Stomach (tissue), 19 donors: ENCODE measurements around the gene ATP6V0E2. TPM values are rescaled to one million over a fixed set of nuclear protein-coding genes. Genes with fewer than 3 reads are reported as not detected.

Experiments
- DNase-seq, 2 donors: peaks; one replicate each; pipeline versions ENCODE4 v3.0.0 to v3.0.0-alpha.2; 2013 to 2019
- H3K27ac ChIP-seq, 5 donors: fragments of 200-600 bp in 4 of 5; sonication (generic) in 4 of 5; one replicate each; pipeline ENCODE4 v1.5.1; 2013 to 2019; ENCODE audit warnings: mild to moderate bottlenecking in 1 of 5, moderate library complexity in 1 of 5
- H3K27me3 ChIP-seq, 3 donors: fragments of 200-600 bp; sonication (generic); one replicate each; pipeline ENCODE4 v1.5.1; 2017 to 2019; ENCODE audit warnings: mixed run types in 1 of 3
- H3K36me3 ChIP-seq, 4 donors: fragments of 200-600 bp; sonication (generic); 1 replicate in 3 of 4; 2 replicates in 1 of 4; pipeline ENCODE4 v1.5.1; 2016 to 2019
- H3K4me1 ChIP-seq, 4 donors: fragments of 200-600 bp; sonication (generic); one replicate each; pipeline ENCODE4 v1.5.1; 2016 to 2019
- H3K4me3 ChIP-seq, 4 donors: fragments of 200-600 bp; sonication (generic) in 3 of 4; one replicate each; pipeline ENCODE4 v1.5.1; 2016 to 2019; ENCODE audit warnings: mild to moderate bottlenecking in 1 of 4
- H3K9me3 ChIP-seq, 4 donors: fragments of 200-600 bp; sonication (generic); one replicate each; pipeline ENCODE4 v1.5.1; 2016 to 2019
- CTCF ChIP-seq, 7 experiments: fragments of 450-650 bp in 4 of 7; fragments of 200-600 bp in 3 of 7; sonication (generic) in 3 of 7; IDR thresholded peaks; one replicate each; pipeline ENCODE4 v1.5.1; 2016 to 2019; ENCODE audit warnings: antibody characterized with exemption in 7 of 7, control low read depth in 2 of 7, mild to moderate bottlenecking in 1 of 7
- EP300 ChIP-seq: sonication (generic); formaldehyde crosslinking; IDR thresholded peaks from one replicate; pipeline ENCODE4 v1.6.1; 2017; ENCODE audit warnings: antibody characterized with exemption
- POLR2A ChIP-seq, 4 donors: fragments of 450-650 bp; IDR thresholded peaks; one replicate each; pipeline ENCODE4 v1.6.1; 2016; ENCODE audit warnings: antibody characterized with exemption in 4 of 4, control low read depth in 2 of 4, mild to moderate bottlenecking in 1 of 4, moderate library complexity in 1 of 4
- POLR2AphosphoS5 ChIP-seq, 3 donors: sonication (generic); formaldehyde crosslinking; IDR thresholded peaks; one replicate each; pipeline ENCODE4 v1.6.1; 2016; ENCODE audit warnings: antibody characterized with exemption in 3 of 3
- WGBS, 5 donors: extraction: QIAGEN DNeasy Blood & Tissue Kit in 3 of 5; methylation state at CpG; one replicate each; pipeline versions ENCODE4 v1.1.5 to v1.1.7; 2013 to 2018; 5-methylcytosine and 5-hydroxymethylcytosine counted together
- intact Hi-C: fragments of 100-400 bp; cut with DNase I; formaldehyde crosslinking; loops from one replicate; pipeline ENCODE4 v1.15.1; 2023; ENCODE audit warnings: low total_unique reads
- long read RNA-seq, 10 donors: transcript quantifications; one replicate each; lab custom pipeline, GENCODE V29; 2026
- polyA plus RNA-seq, 3 donors: library from polyadenylated mRNA; stranded (reverse); fragments of 200-250 nt; gene quantifications; one replicate each; pipeline ENCODE4 v1.2.3, GENCODE V29; 2013
- total RNA-seq, 5 donors: library from RNA; depleted of rRNA; stranded (reverse); fragments of >200 nt; gene quantifications; one replicate each; pipeline versions ENCODE4 v1.1.0 to v1.2.3, GENCODE V29; 2014 to 2016
- donor health status: healthy with polysubstance abuse.
- donor health status: Bipolar disorder and iron deficiency.
- donor health status: healthy.

ATP6V0E2 gene
- total RNA-seq (10 to 100 TPM in 3 of 5 donors, 1 to 10 TPM in 1, not detected in 1; 5.1 to 83.5 (median 12.5) TPM), polyA plus RNA-seq (10 to 100 TPM; 17.1 to 22.4 (median 19.4) TPM)
- long read RNA-seq, donor 1, partial matches to known transcripts = 0 of 2 reads
- long read RNA-seq, donor 1, other reads (novel, unspliced or antisense) = 0 of 2 reads
- long read RNA-seq, donor 2, transcript ATP6V0E2-203 (4 exons, 2,722 nt) = major isoform, 7 of 8 reads
- long read RNA-seq, donor 2, partial matches to known transcripts = 0 of 8 reads
- long read RNA-seq, donor 2, other reads (novel, unspliced or antisense) = 0 of 8 reads
- long read RNA-seq, donor 3, partial matches to known transcripts = 0 of 2 reads
- long read RNA-seq, donor 3, other reads (novel, unspliced or antisense) = 0 of 2 reads
- long read RNA-seq, donor 4 = 0 reads
- long read RNA-seq, donor 5, transcript ATP6V0E2-203 (4 exons, 2,722 nt) = major isoform, 5 of 6 reads
- long read RNA-seq, donor 5, partial matches to known transcripts = 0 of 6 reads
- long read RNA-seq, donor 5, other reads (novel, unspliced or antisense) = 0 of 6 reads
- long read RNA-seq, donor 6, transcript ATP6V0E2-203 (4 exons, 2,722 nt) = major isoform, 15 of 15 reads
- long read RNA-seq, donor 6, partial matches to known transcripts = 0 of 15 reads
- long read RNA-seq, donor 6, other reads (novel, unspliced or antisense) = 0 of 15 reads
- long read RNA-seq, donor 7, transcript ATP6V0E2-203 (4 exons, 2,722 nt) = major isoform, 8 of 8 reads
- long read RNA-seq, donor 7, partial matches to known transcripts = 0 of 8 reads
- long read RNA-seq, donor 7, other reads (novel, unspliced or antisense) = 0 of 8 reads
- long read RNA-seq, donor 8, partial matches to known transcripts = 0 of 1 reads
- long read RNA-seq, donor 8, other reads (novel, unspliced or antisense) = 0 of 1 reads
- long read RNA-seq, donor 9, partial matches to known transcripts = 0 of 5 reads
- long read RNA-seq, donor 9, other reads (novel, unspliced or antisense) = 0 of 5 reads
- long read RNA-seq, donor 10, partial matches to known transcripts = 0 of 4 reads
- long read RNA-seq, donor 10, other reads (novel, unspliced or antisense) = 0 of 4 reads

DNA sequence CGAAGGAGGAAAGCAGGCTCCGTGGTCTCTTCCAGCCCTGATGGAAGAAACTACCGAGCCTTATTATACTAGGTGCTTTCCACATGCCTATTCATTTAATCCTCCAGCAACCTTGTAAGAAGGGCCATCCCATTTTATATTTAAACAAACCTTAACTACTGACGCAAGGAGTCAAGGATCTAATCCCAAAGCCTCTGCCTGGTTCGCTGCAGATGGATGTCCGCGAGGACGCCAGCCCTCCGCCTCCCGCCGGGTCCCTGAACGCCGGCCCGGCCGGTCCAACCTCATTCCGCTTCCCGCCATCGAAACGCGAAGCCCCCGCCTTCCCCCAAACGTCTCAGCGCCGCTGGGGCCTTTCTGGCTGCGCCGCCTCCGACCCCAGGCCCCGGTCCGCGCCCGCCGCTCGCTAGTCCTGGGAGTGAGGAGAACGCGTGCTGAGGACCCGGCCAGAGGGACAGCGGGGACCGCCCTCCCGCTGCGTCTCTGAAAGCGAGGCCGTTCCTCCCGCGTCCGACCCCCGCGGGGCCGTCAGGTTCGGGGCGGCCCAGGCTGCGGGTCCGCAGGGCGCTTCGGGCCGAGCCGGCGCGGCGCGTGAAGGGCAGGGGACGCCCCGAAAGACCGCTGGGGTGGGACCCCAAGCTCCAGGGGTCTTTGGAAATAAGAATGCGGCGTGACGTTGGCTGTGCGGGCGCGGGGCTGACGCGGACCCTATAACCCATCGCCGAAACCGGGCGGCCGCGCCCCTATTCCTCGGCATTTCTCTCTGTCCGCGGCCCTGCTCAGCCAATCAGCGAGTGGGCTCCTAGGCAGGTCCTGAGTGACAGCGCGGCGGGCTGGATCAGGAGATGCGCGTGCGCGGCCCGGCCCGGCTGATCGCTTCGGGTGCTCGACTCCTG, at the start of gene ATP6V0E2:
TSS of gene ATP6V0E2 (plus strand) at position 896 of the 896 bp plus-strand sequence. CDS start 97 bp downstream, outside the sequence.
- TF ChIP-seq EP300 (no peak), POLR2AphosphoS5 (IDR thresholded peaks at IDR 0.05) (peak; percentile 45 to 69 (median 67)), CTCF (IDR thresholded peaks at IDR 0.05) (no peak), POLR2A (IDR thresholded peaks at IDR 0.05) (no peak)
- WGBS, 5 donors = 0 to 1% (median 0%) methylated on average over 29 to 93 of the region's 93 CpGs
- intact Hi-C loops = no loop called here
- Histone ChIP-seq H3K4me1 (peaks cover 4 to 31% (median 28%) of the 10 kb centered on the region in 4 donors), H3K4me3 (peak within 1 kb of the TSS; percentile 56 to 90 (median 67)), H3K27ac (peak within 1 kb of the TSS; percentile 66 to 94 (median 84)), H3K9me3 (no peaks in the 10 kb centered on the region), H3K27me3 (no peaks in the 10 kb centered on the region), H3K36me3 (peaks cover 0 to 21% (median 0%) of the 10 kb centered on the region in 4 donors)
- peak; percentile 96 to 98 for DNase-seq

GRCh38 chr7:149824301-149824741, 49.4 kb upstream of the ATP6V0E2 start:
- Histone ChIP-seq H3K9me3 (no peaks in the 10 kb centered on the region), H3K27ac (no peak overlapping the region), H3K36me3 (no peaks in the 10 kb centered on the region), H3K27me3 (peaks cover 0 to 2% (median 0%) of the 10 kb centered on the region in 3 donors), H3K4me3 (no peak overlapping the region), H3K4me1 (no peaks in the 10 kb centered on the region)
- DNase-seq = no peak
- WGBS, 5 donors = 70 to 97% (median 91%) methylated on average over 2 to 13 of the region's 13 CpGs
- intact Hi-C loops = no loop called here
- TF ChIP-seq EP300 (no peak), POLR2A (IDR thresholded peaks at IDR 0.05) (no peak), CTCF (IDR thresholded peaks at IDR 0.05) (no peak), POLR2AphosphoS5 (IDR thresholded peaks at IDR 0.05) (no peak)

DNA sequence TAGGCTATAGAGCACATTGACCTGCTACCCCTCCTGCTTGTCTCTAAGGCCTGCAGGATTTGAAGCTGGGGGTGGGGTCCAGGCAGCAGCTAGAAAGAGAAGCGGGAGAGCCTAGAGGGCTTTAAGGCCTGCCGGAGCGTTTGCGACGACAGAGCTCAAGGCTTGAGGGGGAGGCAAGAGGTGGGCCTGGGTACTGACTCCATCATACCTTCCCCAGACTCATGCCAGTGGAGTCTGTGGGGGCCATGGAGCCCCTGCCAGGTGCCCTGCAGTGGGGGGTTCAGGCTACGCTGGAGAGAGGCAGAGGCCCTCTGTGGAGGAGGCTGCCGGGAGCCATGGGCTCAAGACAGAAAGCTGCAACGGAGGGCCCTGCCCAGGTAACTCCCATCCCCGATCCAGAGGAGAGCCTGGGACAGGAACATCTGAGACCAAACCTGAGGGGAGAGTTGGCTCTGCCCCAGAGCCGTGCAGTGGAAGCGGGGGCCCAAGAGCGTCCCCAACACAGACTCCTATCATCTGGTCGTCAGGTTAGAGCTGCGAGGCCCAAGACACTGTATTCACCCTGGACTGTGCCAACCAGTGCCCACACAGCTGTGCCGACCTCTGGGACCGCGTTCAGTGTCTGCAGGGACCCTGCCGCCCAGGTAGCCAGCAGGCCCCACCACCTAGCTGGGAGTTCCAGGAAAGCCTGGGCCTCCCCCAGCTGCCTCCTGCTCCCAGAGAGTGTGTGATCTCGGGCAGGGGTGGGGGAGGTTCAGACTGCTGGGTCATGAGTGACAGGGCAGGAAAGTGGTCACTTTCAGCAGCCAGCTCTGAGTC, 48.8 kb upstream of the ATP6V0E2 start:
- Histone ChIP-seq H3K36me3 (no peaks in the 10 kb centered on the region), H3K27me3 (peaks cover 0 to 5% (median 0%) of the 10 kb centered on the region in 3 donors), H3K9me3 (no peaks in the 10 kb centered on the region), H3K4me1 (no peaks in the 10 kb centered on the region), H3K4me3 (no peak overlapping the region), H3K27ac (no peak overlapping the region)
- intact Hi-C loops = no loop called here
- no peak for DNase-seq
- 91 to 96% (median 94%) methylated on average over 12 to 19 of the region's 19 CpGs for WGBS, 5 donors
- TF ChIP-seq EP300 = no peak
- no peak for TF ChIP-seq POLR2A (IDR thresholded peaks at IDR 0.05)
- TF ChIP-seq CTCF (IDR thresholded peaks at IDR 0.05) = no peak
- TF ChIP-seq POLR2AphosphoS5 (IDR thresholded peaks at IDR 0.05) = no peak
